NCI-H2196 treated with DMSO at 0.1 percent for 48 hours (cell line): ENCODE results near the gene ZNF341.

Experiments used
- DNase-seq: peaks from one replicate; lab custom pipeline; 2025; ENCODE audit not compliant: unreplicated experiment; lab: John Stamatoyannopoulos, UW

Gene ZNF341

GRCh38 chr20:33766686-33767085, 34.9 kb downstream of the ZNF341 start:
- no peak for DNase-seq

DNA sequence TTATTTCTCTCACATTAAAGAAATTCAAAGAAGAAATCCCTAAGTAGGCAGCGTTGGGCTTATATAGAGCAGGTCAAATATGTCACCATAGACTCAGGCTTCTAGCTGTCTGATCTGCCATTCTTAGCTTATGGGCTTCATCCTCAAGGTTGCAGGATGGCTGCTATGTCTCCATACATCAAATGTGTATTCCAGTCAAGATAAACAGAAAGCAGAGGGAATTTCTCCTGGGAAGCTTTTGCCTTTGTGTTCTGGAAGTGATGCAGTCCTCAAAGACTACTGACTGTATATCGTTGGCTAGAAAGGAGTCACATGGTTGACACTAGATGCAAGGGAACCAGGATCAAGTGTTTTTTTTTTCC, 36.0 kb downstream of the ZNF341 start:
- DNase-seq = no peak

DNA sequence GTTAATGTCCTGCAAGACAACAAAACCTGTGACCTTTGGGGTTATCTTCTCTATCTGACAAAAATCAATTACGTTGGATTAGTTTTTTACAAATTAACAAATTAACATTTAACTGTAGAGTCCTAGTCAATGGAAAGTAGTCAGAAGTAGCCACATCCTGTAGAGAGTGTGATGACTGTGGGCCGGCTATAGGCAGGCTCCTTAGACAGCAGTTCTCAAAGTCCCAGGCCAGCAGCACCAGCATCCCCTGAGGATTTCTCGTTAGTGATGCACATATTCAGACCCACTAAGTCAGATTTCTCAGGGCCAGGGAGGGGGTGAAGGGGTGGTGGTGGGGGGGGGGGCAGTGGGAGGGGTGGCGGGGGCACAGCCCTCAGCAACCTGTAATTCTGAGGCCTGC, 37.2 kb downstream of the ZNF341 start:
- DNase-seq = no peak

- no peak for DNase-seq
Observed at GRCh38 chr20:33770005-33770404, 38.2 kb downstream of the ZNF341 start.

GRCh38 chr20:33771938-33772337, 40.1 kb downstream of the ZNF341 start:
- DNase-seq = no peak

DNA sequence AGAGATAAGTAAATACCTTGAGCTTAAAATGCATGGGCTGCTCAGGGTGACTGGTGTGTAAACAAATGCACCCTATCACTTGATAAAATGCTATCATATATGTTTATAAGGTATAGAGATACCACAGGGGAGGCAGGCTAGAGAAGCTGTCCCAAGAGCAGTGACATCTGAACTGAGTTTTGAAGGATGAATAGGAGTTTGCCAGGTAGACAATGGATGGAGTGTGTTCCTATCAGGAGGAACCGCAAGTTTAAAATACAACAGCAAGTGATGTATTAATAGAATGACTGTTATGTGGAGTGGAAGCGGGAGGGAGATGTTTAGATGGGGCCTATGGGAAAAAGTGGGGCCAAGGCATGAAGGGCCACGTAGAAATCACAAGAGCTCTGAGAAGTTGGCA, 40.6 kb downstream of the ZNF341 start:
- DNase-seq = no peak

DNA sequence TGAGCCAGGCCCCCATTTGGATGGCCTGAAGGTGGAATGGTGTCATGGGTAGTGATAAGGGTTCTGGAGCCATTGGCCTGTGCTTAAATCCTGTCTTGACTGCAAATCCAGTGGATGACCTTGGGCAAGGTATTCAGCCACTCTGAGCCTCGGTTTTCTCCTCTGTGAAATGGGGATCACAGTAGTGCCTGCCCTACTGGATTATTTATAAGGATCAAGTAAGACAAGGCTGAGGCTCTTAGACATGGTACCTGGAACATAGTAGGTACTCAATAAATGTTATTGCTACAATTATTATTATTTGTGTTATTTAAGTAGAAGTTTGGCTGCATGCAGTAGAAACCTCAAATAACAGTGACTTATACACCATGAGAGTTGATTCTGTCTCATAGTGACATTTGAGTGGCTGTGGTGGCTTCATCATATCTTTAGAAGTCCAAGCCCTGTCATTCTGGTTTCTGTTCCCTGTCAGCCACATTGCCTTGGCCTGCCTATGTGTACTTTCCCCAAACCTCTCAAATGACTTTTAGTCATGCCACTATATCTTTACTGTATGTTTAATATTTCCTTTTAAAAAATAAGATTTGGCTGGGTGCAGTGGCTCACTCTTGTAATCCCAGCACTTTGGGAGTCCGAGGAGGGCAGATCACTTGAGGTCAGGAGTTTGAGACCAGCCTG, 41.8 kb downstream of the ZNF341 start:
- DNase-seq = no peak

GRCh38 chr20:33777816-33778215, 46.0 kb downstream of the ZNF341 start:
- DNase-seq = no peak

- no peak for DNase-seq
Observed at GRCh38 chr20:33781133-33781532, 49.3 kb downstream of the ZNF341 start.

GRCh38 chr20:33781945-33782344, 50.1 kb downstream of the ZNF341 start:
- DNase-seq = no peak

- DNase-seq = no peak
Observed at GRCh38 chr20:33783256-33783655, 51.5 kb downstream of the ZNF341 start.

GRCh38 chr20:33783818-33784217, 52.0 kb downstream of the ZNF341 start:
- no peak for DNase-seq

- no peak for DNase-seq
Observed at GRCh38 chr20:33784225-33784624, 52.4 kb downstream of the ZNF341 start.

- DNase-seq = no peak
Observed at GRCh38 chr20:33785503-33785902, 53.7 kb downstream of the ZNF341 start.

DNA sequence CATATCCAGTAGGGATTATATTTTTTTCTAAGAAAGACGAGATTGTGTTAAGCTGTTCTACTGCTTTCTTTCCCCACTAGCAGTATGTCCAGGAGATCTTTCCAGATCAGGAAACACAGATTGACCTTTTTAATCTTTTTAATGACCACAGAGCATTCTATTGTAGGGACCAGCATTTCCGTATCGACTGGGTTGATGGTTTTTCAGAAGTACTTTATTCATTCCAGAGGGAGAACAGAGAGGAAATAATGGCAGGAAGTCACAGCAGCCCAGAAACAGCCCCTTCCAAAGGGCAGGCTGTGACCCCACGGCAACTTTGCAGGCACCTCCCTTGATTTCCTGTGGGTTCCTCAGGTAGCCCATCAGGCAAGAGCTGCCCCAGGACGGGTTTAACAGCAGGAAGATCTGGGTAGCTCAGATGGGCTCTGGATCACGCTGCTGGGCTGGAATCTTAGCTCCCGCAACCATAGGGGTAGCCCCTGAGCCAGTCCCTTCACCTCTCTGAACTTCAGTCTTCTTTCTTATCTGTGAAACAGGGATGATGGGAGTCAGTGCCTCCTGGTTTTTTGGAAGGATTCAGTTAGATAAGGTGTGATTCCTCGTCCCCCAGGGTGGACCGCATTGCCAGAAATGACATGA, 55.6 kb downstream of the ZNF341 start:
- no peak for DNase-seq

DNA sequence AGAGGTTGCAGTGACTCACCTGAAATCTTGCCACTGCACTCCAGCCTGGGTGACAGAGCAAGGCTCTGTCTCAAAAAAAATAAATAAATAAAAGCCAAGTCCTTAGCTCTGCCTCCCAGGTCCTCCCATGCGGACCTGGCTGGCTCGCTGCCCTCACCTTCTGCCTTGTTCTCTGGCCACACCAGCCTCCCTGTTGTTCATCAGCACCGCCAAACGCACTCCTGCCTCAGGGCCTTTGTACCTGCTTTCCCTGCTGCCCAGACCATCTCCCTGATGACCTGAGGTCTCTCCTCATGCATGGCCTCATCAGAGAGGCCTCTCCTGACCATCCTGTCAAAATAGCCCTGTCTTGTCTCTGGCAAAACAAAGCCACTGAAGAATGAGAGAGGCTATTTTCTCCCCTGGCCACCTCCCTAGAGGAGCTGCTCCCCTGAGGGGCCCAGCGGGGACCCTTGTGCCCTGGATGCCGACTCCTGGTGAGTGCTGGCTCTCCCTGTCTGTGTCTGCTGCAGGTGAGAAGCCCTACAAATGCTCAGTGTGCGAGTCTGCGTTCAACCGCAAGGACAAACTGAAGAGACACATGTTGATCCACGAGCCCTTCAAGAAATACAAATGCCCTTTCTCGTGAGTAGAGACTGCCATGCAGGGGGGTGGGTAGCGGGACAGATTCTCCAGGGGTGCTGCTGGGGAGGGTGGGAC, 56.7 kb downstream of the ZNF341 start:
- DNase-seq = no peak

DNA sequence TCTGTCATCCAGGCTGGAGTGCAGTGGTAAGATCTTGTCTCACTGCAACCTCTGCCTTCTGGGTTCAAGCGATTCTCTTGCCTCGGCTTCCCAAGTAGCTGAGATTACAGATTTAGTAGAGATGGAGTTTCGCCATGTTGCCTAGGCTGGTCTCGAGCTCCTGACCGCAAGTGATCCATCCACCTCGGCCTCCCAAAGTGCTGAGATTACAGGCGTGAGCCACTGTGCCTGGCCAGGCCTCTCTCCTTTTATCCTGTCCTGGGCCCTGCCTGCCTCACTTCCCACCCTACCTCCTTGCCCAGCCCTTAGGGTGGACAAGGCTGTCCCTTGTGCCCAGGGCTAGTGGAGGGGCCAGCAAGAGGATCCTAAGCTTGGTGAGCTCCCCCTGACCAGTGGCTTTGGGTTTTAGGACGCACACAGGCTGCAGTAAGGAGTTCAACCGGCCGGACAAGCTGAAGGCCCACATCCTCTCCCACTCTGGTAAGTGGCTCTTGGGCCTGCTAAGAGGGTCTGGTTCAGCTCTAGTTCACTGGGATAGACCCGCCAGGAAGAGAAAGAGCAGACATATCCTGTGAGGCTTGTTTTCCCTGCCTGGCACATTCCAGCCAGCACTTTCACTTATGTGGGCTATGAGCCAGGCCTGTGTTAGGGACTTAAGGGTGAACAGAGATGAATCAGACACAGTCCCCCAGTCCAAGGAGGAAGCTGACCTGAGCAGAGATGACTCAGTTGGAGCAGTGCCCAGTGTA, 57.5 kb downstream of the ZNF341 start:
- peak; percentile 86 for DNase-seq

GRCh38 chr20:33789858-33790182, 58.0 kb downstream of the ZNF341 start:
- DNase-seq = no peak

GRCh38 chr20:33790566-33790965, 58.8 kb downstream of the ZNF341 start:
- DNase-seq = peak; percentile 86

DNA sequence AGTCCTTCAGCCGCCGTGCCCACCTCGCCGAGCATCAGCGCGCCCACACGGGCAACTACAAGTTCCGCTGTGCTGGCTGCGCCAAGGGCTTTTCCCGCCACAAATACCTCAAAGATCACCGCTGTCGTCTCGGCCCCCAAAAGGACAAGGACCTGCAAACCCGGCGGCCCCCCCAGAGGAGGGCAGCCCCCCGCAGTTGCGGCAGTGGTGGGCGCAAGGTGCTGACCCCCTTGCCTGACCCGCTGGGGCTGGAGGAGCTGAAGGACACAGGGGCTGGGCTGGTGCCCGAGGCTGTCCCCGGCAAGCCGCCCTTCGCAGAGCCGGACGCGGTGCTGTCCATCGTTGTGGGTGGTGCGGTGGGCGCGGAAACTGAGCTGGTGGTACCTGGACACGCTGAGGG, 59.2 kb downstream of the ZNF341 start:
- no peak for DNase-seq

DNA sequence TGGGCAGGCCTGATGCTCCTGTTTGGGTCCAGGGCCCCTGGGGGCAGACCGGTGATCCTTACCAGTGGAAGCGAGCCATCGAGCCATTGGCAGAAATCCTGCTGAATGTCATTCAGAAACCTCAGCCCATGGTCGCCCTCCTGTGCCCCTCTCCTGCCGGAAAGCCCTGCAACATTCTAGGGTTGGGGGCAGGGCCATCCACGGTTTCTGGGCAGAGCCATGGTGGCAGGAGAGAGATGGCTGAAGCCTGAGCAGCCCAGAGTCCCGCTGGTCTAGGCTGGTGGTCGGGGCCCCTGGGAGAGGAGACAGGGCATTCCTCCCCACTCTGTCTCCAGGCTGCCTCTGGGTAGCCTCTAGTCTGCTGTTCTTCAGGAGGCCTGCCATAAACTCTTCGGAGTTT, 59.7 kb downstream of the ZNF341 start:
- no peak for DNase-seq
